Measurements from ENCODE around the gene C2CD2.

The C2CD2 gene

DNA sequence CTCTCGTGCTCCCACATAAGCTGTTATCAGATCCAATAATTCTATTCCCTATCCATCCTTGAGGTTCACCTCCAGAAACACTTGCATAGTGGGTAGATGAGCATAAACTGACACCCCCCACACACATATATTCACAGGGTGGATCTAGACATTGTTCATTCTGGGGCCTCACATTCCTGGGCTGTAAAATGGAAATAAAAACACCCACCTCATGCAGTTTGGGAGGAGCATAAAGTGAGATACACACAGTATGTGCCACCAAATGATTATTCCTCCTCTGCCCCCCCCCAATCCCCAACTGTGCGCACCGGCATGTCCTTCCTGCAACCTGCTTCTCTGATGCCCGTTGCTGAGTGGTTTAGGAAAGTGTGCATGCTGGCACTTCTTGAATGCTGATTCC, 92.6 kb downstream of the C2CD2 start:
- no peak for DNase-seq

DNA sequence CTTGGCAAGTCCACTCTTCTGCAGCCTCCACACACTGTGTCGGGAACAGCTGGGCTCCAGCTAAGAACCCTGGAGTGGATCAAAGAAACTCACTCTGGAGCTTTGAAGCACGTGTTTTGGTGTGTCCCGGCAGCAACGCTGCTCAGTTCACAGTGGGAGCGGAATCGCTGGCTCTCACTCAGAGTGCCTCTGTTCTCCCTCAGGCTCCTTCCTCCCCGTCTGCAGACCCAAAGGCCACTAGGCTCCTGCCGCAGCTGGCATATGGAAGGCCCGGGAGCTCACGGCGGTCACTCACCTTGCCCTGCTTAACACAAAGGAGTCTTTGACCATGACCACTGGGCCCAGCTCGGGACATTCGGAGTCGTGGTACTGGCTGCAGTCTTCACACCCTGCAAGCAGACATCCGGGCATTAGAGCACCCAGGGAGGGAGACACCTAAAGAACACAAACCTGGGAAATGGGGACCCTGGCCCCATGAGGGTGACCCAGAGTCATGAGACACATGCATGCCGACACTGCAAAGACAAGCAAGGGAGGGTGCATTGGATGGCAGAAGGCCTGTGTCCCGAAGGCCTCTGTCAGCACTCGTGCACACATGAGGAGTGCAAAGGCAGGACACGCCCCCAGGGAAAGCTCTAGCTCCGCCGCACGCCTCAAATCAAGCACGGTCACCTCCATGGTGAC, 94.4 kb downstream of the C2CD2 start:
- DNase-seq, result no peak

DNA sequence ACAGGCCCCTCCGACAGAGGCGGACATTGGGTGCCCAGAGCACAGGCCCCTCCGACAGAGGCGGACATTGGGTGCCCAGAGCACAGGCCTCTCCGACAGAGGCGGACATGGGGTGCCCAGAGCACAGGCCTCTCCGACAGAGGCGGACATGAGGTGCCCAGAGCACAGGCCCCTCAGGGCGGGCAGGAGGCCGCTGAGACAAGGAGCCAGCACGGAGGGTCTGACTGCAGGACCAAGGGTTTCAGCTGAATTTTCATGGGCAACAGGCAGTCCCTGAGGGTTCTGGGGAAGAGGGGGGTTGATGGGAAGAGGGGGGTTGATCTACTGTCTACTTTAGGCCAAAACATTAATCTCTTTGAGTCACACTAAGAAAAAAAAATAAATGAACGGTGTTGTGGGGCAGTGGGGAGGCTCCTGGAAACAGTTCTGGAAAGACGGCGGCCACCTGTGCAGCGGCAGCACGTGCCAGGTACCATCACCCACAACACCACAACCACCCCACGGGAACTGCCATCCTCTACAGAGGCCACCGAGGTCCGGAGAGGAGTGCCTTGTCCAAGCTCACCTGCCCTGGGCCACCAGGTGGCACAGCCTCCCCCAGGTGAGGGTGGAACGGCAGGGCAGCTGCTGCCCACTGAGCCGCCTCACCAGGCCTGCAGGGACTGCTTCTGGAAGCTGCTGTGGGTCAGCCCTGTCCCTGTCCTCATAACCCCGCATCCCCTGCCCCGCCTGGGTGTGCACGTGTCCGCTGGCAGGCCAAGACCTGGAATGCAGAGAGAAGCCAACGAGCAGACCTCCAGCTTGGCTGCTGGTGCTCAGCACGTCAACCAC, 95.1 kb downstream of the C2CD2 start:
- no peak for DNase-seq

DNA sequence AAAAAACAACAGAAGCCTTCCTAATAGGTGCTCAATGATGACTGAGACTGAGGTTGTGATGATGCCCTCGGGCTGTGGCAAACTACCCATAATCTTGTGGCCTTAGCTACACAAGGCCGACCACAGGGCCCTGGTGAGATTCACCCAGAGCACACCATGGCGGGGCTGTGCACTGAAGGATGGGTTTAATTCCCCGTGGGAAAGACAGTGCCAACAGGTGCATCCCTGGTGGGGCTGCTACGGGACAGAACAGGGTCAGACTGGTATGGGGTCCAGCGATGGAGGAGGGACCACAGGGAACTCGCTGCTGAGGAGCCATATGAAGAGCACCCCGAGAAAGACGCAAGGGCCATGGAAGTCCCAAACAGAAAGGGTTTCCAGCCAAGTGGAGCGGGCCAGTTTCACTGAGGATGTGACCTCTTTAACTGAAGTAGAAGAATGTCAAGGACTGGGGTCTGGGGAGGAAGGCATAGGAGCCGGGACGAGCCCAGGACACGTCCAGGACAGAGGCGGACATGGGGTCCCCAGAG, 96.0 kb downstream of the C2CD2 start:
- no peak for DNase-seq

DNA sequence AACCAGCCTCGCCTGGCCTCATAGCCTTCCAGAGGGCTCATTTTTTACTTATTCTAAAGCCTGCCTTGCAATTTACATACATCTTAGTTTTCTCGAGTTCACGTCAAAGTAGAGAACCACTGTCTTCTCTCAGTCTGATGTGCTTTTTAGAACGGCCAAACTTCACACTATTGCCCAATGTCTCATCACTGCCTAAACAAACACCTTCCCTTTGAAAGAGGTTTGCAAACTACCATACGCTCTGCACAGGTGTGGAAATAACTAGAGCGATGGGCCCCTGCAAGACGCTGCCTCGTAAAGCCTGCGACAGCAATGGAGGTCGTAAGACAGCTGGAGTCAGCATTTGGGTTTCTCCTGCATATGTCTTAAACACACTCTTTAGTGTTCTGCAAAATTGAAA, 97.2 kb downstream of the C2CD2 start:
- no peak for DNase-seq

DNA sequence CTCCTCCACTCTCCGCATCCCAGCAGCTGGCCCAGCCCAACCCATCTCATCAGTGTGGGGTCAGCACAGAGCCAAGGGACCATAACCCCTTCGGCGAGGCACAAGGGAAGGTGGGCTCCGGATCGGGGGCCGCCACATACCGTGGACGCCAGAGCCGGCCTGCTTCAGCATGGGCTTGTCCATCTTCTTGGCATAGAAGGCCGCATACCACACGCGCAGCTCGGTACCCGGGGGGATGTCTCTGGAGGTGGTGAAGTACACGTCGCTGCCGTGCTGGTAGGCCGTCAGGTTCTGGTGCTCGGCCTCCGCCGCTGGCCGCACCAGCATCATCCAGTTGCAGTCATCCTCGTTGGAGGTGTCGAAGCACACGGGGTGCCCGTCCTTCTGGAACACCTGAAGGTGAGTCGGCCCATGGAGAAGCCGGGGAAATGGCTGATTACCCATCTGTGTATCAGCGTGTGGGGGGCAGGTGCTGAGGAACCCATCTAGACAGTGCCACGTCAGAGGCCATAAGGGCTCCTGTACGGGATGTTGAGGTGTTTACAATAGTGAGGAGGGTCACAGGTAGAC, 99.3 kb downstream of the C2CD2 start:
- no peak for DNase-seq

DNA sequence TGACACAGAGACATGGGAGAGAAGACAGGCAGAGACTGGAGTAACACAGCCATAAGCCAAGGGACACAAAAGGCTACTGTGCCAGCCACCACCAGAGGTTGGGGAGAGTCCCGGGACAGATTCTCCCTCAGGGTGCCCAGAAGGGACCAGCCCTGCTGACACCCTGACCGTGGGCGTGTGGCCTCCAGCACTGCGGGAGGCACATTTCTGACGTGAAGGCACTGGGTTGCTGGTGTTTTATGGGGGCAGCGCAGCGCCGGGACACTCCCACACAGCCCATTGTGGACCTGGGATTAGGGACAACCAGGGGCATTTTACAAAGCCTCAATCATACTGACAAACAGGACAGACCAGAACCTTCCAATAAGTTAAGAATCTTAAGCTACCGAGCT, 100.9 kb downstream of the C2CD2 start:
- DNase-seq, result no peak

DNA sequence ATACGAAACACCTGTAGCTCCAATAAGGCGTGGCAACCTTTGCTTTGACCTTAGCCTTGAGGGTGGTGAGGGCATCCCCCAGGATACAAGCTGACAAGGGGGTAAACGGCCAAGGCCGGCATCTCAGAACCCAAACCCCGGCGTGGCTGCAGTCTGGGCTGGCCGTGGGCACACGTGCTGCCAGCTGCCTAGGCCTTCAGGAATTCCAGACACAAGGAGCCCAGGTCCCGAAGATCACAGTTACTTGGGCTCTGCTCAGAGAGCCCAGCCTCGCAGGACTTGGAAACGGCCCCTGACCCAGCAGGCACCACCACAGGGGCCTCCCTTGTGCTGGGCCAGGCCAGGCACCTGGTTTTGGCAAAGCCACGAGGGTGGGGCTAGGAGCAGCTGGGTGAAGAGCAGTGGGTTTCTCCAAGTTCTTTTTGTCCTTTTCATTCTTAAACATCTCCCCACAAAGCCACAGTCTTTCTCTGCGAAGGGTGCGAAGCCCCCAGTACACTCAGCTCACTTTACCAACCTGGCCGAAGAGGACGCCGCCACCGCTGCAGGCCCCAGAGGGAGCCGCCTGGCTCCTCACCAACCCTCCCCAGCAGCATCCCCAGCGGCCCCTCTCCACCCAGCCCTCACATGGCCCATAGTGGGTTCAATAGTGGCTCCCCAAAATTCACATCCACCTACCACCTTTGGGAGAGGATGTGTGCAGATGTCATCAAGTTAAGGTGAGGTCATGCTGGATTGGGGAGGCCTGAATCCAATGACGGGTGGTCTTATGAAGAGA, 101.5 kb downstream of the C2CD2 start:
- DNase-seq, result no peak

DNA sequence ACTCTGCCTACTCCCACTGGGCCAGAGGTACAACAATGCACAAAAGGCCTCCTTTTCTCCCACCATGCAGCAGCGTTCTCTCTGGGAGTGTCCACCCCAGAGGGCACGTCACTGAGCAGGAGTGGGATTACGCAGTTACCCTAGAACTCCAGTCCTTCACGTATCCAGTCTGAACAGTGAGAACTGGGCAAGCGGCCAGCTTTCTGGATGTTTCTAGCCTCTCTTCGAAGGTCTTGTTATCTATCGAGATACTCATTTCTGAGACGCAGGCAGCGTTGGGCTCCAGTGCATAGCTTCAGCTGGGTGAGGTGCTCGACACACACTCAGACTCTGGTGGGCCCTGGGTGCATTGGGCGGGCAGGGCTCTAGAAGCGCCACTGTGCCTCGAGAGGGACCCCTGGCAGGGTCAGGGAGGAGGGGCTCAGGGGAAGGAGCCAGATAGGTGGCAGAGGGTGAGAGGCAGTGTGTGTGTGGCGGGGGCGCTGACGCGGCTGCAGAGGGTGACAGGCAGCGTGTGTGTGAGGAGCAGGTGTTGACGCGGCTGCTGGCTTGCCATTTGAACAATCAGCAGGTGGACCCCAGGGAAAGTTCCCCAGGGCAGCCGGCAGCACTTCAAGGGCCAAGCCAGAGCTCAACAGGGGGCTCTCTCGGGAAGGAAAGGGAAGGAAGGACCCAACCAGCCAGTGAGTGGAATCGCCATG, 102.6 kb downstream of the C2CD2 start:
- DNase-seq, result no peak

DNA sequence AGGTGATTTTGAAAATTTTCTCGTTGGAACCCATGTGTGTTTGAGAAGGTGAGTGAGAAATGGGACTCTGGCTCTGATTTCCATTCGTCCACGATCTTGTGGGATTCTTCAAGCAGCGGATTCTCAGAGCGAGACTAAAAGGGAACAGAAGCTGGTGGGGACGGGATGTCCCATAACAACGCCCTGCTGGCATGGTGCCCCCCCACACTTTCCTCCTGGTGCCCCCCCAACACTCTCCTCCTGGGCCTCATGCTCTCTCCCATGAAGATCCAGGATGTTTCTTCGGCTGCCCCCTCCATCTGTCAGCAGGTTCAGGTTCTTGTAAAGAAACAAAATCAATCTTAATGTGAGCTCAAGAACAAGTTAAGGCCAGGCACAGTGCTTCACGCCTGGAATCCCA, 103.7 kb downstream of the C2CD2 start:
- no peak for DNase-seq

DNA sequence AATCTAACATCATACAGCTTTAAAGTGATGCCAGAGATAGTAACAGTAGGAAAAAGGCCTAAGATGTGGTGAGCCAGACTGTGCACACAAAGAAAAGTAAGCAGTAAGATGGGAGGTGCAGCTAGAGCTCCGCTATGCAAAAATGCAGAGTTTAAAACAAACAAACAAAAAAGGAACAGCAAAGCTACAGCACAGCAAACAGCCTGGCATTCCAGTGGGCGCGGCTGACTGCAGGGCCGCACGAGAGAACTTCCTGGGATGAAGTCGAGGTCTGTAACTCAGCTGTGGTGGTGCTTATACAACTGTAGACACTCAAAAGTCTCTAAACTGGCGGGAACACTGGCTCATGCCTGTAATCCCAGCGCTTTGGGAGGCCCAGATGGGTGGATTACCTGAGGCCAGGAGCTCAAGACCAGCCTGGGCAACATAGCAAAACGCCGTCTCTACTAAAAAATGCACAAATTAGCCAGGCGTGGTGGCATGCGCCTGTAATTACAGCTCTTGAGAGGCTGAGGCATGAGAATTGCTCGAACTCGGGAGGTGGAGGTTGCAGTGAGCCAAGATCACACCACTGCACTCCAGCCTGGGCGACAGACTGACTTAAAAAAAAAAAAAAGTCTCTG, 104.7 kb downstream of the C2CD2 start:
- DNase-seq, result no peak

DNA sequence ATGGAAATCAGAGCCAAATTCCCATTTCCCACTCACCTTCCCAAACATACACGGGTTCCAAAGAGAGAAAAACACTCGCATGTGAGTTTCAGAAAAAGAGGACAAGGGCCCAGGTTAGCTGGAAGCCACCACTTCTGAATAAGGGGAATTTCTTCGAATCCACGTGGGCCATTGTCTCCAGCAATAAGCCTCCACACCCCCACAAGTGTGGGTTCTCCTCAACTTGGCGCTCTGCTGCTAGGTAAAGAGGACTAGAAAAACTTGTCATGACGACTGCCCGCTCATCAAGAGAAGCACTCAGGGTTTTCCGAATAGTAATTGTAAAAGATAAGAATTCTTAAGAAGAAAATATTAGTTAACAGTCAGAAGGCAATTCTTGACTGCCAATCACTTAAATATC, 105.3 kb downstream of the C2CD2 start:
- DNase-seq, result no peak

DNA sequence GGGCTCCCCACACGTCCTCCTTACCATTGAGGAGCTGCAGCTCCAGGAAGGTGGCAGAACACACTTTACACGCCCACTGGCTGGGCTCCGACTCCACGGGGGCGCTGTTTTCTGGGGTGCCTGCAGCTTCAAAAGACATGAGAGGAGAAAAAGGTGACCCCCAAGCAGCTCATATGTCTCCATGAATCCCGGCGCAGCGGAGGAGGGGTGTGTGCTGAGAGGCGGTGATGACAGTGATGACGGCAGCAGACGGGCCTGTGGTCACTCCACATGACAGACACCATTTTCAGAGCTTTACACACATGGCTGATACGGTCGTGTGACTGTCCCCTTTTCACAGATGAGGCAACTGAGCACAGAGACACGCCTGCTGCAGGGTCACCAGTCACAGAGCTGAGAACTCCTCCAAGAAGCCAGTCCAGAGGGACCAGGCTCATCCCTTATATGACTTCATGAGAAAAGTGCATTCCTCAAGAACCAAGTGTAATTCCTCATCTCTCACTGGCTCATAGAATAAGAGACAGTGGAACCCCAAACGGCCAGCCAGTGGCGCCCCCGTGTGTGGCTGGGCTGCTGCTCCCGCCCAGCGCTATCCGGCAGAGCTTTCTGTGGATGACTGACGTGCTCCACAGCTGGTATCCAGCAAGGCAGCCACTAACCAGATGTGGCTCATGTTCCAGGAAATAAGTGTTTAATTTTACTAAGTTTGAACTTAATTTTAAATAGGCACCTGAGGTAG, 106.6 kb downstream of the C2CD2 start:
- no peak for DNase-seq

DNA sequence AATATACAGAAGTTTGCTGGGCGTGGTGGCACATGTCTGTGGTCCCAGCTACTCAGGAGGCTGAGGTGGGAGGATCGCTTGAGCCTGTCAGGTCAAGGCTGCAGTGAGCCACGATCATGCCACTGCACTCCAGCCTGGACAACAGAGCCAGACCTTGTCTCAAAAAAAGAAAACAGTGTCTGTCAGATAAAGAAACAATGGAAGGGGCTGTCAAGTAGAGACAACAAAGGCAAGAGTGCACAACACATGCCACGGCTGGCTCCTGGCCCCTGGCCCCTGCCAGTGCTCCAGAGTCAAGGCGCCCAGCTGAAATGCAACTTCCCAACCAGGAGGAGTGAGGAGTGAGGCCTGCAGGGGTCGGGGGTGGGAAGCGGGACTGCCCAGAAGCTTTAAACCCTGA, 107.3 kb downstream of the C2CD2 start:
- no peak for DNase-seq

DNA sequence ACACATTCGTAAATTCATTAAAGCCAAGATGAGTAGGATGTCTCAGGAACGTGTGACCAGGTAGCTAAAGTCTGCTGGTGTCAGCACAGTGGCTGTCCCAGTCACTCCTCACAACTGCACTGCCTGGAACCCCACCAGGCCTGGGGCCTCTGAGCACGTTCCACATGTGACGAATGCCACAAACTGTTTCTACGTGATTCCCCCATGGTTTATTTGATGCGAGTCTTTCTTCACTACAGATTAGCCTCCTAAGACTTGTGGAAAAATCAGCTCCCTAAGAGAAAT, 107.8 kb downstream of the C2CD2 start:
- DNase-seq, result no peak

DNA sequence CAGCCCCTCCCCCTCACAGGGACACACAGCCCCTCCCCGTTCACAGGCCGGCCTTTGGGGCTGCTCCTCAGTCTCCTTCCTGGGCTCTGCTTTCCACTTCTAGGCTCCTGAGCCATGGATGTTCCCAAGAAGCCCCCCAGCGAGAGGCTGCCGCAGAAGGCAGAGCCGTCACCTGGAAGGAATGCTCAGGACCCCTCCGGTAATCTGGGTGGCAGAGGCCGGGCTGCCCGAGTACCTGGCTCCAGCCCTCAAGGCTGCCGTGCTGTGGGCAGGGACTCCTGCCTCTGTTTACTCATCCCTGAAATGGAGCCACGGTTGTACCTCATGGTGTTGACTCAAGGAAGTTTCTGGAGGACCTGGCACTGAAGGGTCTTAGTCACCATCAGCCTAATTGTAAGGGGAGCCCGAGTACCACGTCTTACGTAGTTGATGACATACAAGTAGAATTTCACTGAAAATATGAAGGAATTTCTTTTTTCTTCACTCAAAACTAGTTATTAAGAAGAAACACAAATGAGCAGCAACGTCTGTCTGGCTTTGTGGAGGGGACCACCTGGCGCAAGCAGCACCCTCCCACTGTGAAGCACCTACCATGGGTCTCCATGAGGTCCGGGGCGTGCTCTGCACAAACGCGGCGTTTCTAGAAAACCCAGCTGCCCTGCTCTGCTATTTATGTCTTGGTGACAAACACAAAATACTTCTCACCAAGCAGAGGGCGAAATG, 108.3 kb downstream of the C2CD2 start:
- no peak for DNase-seq

DNA sequence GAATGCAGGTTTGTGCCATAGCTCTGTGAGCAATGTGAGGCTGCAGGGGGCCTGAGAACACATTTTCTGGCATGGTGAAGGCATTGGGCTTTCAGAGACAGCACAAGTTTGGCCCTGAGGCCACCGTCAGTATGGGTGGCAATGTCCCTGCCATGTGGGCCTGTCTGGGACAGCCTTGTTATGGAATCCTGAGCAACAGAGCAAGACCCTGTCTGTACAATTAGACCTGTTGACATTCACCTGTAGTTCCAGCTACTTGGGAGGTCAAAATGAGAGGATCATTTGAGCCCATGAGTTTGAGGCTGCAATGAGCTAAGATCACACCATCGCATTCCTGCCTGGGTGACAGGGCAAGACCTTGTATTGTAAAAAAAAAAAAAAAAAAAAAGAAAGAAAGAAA, 110.2 kb downstream of the C2CD2 start:
- no peak for DNase-seq

DNA sequence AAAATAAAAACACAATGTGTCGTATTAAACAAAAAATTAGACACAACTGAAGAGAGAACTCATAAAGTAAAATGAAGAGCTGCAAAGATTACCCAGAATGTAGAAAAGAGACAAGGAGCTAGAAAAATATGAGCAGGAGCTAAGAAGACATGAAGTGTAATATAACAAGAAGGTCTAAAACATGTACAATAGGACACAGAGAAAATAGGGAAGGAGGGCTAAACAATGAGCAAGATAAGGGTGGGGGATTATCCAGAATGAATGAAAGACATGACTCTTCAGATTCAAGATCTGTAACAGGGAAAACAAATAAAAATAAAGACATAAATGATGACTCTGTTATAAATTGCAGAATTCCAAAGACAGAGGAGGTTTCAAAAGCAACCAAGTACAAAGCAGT, 112.9 kb downstream of the C2CD2 start:
- DNase-seq, result no peak

DNA sequence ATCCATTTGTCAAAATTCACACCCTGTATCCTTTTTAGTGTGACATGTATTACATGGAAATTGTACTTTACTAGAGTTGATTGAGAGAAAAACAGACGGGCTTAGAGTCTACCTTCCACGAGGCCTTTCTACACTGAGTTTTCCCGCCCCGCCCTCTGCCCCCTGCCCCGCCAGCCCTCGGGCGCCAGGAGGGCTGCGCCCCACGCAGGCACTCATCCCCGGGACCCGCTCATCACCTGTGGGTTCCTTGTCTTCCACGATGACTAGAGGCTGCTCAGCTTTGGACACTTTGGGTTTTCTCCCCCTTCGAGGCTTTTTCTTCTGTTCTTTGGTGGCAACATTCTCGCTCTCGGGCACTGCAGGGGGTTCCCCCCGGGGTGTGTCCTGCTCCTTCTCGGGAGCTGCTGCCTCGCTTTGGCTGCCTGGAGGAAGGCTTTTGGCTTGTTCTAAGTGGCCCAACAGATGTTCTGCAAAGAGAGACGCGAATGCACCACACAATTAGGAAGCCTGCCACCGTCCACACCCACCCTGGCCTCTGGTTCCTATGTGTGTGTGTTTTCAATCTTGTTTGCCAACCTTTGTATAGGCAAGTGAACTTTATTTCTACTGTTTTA, 114.3 kb downstream of the C2CD2 start:
- no peak for DNase-seq

DNA sequence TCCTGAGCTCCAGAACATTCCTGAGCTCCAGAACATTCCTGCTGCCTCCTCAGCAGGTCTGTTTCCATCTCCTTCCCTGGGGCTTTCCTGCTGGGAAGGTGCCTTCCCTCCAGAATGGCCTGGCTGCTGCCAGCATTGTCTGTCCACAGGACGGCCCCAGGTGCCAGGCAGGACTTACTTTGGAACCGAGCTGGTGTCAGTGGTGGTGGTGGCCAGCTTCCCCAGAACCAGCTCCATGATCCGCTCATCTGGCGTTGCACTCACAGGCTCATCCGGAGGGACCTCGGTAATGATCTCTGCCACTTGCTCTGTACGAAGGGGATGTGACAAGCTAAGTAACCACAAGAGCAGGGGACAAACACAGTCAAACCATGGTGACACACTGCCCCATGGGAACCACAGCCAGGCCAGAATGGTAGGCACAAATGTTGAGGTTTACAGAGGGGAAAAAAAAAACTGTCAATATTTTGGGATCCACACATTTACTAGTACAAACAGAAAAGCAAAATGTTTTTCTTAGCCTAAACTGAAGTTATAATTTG, 116.0 kb downstream of the C2CD2 start:
- no peak for DNase-seq

All from T1000 (cell line).